ENCODE results near the gene DSG1. TPM values are rescaled to one million over a fixed set of nuclear protein-coding genes. Genes with fewer than 3 reads are reported as not detected.
"Not testable (repeated sequence)": the region's sequence is repeated elsewhere in the genome, so short reads cannot be mapped to it uniquely, and the experiment has no call there.

Gene DSG1
- total RNA-seq, 6 experiments from 2014 or later, result 0.29 to 4.3 (median 1.4) TPM

- H3K27me3 ChIP-seq, result no peaks in the 10 kb centered on the region
- TF ChIP-seq CTCF (IDR thresholded peaks at IDR 0.05) (no peak), POLR2A (IDR thresholded peaks at IDR 0.05) (no peak)
- H3K36me3 ChIP-seq, result no peaks in the 10 kb centered on the region
- intact Hi-C loops (cut with DNase I), result no loop called here
- ATAC-seq (no peak), DNase-seq (no peak)
- H3K9me3 ChIP-seq, result no peaks in the 10 kb centered on the region
- no peak overlapping the region for H3K4me3 ChIP-seq
- 82% methylated on average over 2 of the region's 2 CpGs for WGBS (ENCODE audit: insufficient coverage, low coverage, low lambda C conversion rate, missing lambda C conversion rate)
- peaks cover 0 to 4% (median under 1%) of the 10 kb centered on the region in 4 donors for H3K4me1 ChIP-seq
- H3K27ac ChIP-seq, result no peak overlapping the region
These were observed 37.5 kb upstream of the DSG1 start for GRCh38 chr18:31280502-31280901.

DNA sequence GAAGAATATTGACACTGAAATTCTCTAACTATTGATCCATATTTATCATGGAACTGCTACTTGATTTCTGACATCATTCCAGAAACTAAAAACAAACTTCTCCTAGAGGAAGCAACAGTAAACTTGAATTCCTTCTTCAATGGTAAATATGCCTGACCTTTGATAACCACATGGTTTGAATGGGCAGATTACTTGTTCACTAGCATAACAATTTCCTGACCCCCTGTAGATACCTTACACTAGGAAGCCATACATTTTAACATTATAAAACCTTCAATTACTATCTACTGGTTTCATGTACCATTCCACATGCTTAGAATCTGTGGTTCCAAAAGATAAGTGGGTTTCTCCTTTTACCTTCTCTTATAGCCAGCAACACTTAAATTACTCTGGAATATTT is 36.5 kb upstream of the DSG1 start:
- no peak for DNase-seq
- intact Hi-C loops (cut with DNase I), result no loop called here
- no peaks in the 10 kb centered on the region for H3K27me3 ChIP-seq
- H3K4me3 ChIP-seq, result no peak overlapping the region
- H3K27ac ChIP-seq, result no peak overlapping the region
- no peaks in the 10 kb centered on the region for H3K9me3 ChIP-seq
- ATAC-seq, result no peak
- TF ChIP-seq CTCF (IDR thresholded peaks at IDR 0.05), result no peak
- TF ChIP-seq POLR2A (IDR thresholded peaks at IDR 0.05), result no peak
- no peaks in the 10 kb centered on the region for H3K4me1 ChIP-seq
- H3K36me3 ChIP-seq, result no peaks in the 10 kb centered on the region

DNA sequence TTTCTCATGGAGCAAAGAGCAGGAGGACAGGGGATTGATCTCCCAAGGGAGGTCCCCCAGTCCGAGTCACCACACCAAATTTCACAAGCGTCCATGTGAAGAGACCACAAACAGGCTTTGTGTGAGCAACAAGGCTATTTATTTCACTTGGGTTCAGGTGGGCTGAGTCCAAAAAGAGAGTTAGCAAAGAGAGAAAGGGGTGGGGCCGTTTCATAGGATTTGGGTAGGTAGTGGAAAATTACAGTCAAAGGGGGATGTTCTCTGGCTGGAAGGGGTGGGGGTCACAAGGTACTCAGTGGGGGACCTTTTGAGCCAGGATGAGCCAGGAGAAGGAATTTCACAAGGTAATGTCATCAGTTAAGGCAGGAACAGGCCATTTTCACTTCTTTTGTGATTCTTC is 28.5 kb upstream of the DSG1 start:
- H3K9me3 ChIP-seq; ATAC-seq; DNase-seq; H3K4me3 ChIP-seq; H3K27me3 ChIP-seq; H3K27ac ChIP-seq; intact Hi-C loops (cut with DNase I); H3K36me3 ChIP-seq; H3K4me1 ChIP-seq: not testable (repeated sequence)
- WGBS (ENCODE audit: insufficient coverage, low coverage, low lambda C conversion rate, missing lambda C conversion rate), result 71% methylated on average over 3 of the region's 3 CpGs

DNA sequence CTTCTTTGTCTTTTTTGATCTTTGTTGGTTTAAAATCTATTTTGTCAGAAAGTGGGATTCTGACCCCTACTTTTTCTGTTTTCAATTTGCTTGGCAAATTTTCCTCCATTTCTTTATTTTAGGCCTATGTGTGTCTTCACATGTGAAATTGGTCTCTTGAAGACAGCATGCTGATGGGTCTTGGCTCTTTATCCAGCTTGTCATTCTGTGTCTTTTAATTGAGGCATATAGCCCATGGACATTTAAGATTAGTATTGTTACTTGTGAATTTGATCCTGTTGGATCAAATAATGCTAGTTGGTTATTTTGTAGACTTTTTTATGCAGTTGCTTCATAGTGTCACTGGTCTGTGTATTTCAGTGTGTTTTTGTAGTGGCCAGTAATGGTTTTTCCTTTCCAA is 26.3 kb upstream of the DSG1 start:
- intact Hi-C loops (cut with DNase I), result no loop called here
- Histone ChIP-seq H3K9me3 (no peaks in the 10 kb centered on the region), H3K4me1 (peaks cover 0 to 8% (median 2%) of the 10 kb centered on the region in 4 donors), H3K27me3 (no peaks in the 10 kb centered on the region), H3K27ac (no peak overlapping the region), H3K4me3 (no peak overlapping the region), H3K36me3 (no peaks in the 10 kb centered on the region)
- no peak for TF ChIP-seq CTCF (IDR thresholded peaks at IDR 0.05)
- TF ChIP-seq POLR2A (IDR thresholded peaks at IDR 0.05), result no peak
- DNase-seq, result no peak
- no peak for ATAC-seq

DNA sequence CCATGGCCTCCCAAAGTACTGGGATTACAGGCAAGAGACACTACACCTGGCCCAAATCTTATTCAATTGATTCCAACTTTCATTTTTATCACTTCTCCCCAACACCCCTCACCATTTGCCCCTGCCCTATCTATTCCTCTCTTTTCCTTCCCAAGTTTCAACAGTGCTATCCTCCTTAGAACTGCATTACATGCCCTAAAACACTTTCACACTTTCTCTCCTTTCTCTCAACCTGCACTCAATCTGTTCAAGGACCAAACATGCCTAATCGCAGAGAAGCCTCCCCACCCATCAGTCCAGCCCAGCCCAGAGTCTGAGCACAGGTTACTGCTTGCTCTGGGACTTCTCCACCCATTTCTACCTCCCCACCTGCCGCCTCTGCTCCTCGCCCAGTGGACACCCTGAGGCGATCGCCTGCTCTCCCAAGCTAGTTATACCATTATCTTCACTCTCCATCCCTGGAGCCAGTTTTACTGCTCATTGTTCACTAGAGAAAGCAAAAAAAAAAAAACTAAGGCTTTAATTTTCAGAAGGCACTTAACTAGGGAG is 23.7 kb upstream of the DSG1 start:
- ATAC-seq, result no peak
- 98% methylated on average over 5 of the region's 5 CpGs for WGBS (ENCODE audit: insufficient coverage, low coverage, low lambda C conversion rate, missing lambda C conversion rate)

More for the DNA sequence above, 23.7 kb upstream of the DSG1 start:
- H3K36me3 ChIP-seq, result no peaks in the 10 kb centered on the region
- no peaks in the 10 kb centered on the region for H3K9me3 ChIP-seq
- DNase-seq, result no peak
- H3K27ac ChIP-seq, result no peak overlapping the region
- H3K4me3 ChIP-seq, result no peak overlapping the region
- H3K4me1 ChIP-seq, result peaks cover 0 to 8% (median 2%) of the 10 kb centered on the region in 4 donors
- TF ChIP-seq POLR2A (IDR thresholded peaks at IDR 0.05), result no peak
- TF ChIP-seq CTCF (IDR thresholded peaks at IDR 0.05), result no peak
- intact Hi-C loops (cut with DNase I), result no loop called here
- no peaks in the 10 kb centered on the region for H3K27me3 ChIP-seq
